ENCODE data around the gene SH3RF3.
A peak's percentile ranks its signal among the peaks of the same experiment; 100 is the strongest.

The SH3RF3 gene

GRCh38 chr2:109243526-109244303, 114.7 kb downstream of the SH3RF3 start:
- no peak for DNase-seq

DNA sequence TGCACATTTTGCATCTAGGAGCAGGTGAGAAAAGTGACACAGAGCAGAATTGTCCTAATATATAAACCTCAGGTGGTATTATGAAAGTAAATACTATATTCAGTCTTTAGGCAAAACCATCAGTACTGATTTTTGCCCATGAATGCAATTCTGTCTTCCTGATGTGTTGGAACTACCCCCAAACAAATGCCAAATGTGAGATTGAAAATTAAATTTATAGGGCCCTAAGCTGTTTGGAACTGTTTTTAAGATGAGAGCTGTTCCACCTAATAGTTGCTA, 115.2 kb downstream of the SH3RF3 start:
- DNase-seq = no peak

GRCh38 chr2:109244750-109245382, 115.9 kb downstream of the SH3RF3 start:
- no peak for DNase-seq

GRCh38 chr2:109246176-109246575, 117.2 kb downstream of the SH3RF3 start:
- no peak for DNase-seq

DNA sequence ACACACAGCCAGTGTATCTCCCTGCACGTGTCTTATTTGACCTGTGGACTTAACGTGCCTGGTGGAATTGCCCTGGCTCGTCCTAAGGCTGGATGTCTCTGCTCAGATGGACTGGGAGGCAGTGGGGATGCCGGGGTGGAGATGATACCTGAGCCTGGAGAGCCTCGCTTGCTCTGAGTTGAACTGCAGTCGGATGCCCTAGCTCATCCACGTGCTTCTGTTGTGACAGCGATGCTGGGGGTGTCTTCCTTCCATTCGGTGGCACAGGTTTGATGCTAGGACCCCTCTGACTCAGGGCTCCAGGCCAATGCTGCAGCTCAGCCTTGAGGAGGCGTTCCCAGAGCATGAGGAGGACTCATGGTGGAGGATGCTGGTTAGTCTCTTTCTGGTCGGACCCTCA, 117.6 kb downstream of the SH3RF3 start:
- no peak for DNase-seq

DNA sequence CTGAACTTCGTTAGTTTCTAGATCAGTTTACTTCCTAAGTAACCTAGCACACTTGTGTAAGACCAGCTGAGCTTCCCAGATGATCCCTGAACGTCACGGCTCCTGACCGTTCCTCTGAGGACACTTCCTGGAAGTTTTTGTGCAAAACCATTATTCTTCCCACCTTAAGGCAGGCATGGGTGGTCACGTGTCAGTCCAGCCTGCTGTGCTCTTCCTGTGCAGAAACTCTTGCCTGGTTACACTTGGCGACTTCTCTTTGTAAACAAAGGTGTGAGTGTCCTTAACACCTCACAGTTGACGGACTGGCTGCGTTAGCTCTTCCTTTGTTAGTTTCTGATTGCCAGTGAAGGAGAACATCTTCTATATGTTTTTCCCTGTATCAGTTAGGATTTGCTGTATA, 118.3 kb downstream of the SH3RF3 start:
- DNase-seq = no peak

GRCh38 chr2:109247812-109248211, 118.8 kb downstream of the SH3RF3 start:
- DNase-seq = no peak

DNA sequence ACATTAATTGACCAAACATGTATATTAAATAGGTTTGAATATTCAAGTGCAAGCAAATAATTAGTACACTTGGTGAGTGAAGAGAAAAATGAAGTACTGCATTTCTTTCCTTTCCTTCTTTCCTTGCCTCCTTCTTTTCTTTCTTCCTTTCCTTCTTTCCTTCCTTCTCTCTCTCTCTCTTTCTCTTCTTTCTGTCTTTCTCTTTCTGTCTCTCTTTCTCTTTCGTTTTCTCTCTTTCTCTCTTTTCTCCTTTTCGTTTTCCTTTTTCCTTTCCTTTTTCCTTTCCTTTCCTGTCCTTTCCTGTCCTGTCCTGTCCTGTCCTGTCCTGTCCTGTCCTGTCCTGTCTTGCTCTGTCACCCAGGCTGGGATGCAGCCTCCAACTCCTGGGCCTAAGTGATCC, 119.6 kb downstream of the SH3RF3 start:
- DNase-seq = no peak

DNA sequence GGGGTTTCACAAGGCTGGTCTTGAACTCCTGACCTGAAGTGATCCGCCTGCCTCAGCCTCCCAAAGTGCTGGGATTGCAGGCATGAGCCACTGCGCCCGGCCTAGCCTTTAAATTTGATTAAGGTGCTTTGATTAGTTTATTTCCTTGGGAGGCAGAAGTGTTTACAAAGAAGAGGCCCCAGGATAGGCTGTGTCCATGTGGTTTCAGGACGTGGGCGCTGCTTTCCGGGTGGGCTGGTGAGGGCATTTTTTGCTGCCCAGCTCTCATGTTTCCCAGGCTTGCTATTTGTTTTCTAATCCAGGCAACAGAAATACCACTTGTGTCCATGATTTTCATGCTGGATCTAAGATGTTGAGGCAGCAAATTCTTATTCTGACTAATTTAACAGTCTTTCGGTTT, 124.2 kb downstream of the SH3RF3 start:
- no peak for DNase-seq

DNA sequence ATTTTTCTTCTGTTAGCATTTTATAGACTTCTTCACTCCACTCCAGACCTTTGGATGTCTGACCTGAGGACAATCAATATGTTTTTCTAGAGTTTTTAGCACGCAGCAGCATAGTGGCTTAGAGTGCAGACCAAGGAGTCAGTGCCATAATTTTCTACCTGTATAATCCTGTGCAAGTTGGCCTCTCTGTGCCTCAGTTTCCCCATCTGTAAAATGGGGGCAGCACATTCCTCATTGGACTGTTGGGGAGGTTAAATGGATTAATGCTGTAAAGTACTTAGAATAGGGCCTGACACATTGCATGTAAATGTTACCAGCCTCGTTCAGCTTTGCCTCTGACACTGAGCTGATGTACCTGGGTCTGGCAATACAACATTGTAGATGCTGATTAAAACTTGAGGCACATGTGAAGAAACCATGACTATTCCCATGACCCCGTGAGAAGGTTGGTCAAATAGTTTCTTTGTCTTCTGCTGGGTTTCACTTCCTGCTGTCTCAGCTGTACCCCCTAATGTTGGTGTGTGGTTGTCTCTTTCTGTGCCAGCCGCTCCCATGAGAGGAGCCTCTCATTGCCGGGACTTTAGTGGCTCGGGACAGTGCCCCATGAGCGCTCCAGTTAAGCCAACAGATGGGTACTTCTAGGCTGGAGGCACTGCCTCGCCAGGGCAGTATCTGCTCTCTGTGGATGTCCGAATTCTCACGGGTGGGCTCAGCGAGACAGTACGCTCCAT, 125.3 kb downstream of the SH3RF3 start:
- peak; percentile 21 to 70 (median 62) for DNase-seq

GRCh38 chr2:109255654-109256053, 126.6 kb downstream of the SH3RF3 start:
- peak; percentile 63 to 83 (median 72) for DNase-seq

- DNase-seq = peak; percentile 23 to 45 (median 36)
These were observed 127.1 kb downstream of the SH3RF3 start for GRCh38 chr2:109256111-109256510.

GRCh38 chr2:109256921-109257320, 127.9 kb downstream of the SH3RF3 start:
- peak in 1 of 4 experiments; percentile 26 for DNase-seq

GRCh38 chr2:109257653-109258052, 128.6 kb downstream of the SH3RF3 start:
- DNase-seq = no peak

DNA sequence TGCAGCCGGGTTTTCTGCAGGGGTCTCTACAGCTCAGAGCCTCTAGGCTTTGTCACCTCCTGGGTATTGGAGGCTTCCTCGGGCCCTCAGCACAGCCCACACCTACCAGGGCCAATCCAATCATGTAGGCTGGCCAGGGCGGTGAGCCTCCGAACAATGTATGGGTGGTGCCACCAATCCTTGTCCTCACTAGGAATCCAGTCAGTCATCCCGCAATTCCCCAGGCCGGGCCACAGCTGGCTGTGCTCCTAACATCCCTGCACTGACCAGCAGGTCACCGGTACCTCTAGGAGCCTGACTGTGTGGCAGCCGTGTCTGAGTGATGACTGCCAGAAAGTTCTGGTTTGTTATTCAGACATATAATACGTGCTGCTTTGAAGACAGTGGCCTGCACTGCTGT, 129.4 kb downstream of the SH3RF3 start:
- DNase-seq = no peak

GRCh38 chr2:109258905-109259540, 130.0 kb downstream of the SH3RF3 start:
- DNase-seq = no peak

GRCh38 chr2:109259671-109260070, 130.7 kb downstream of the SH3RF3 start:
- DNase-seq = no peak

- no peak for DNase-seq
These were observed 131.3 kb downstream of the SH3RF3 start for GRCh38 chr2:109260116-109260855.

GRCh38 chr2:109260886-109261700, 132.1 kb downstream of the SH3RF3 start:
- peak in 3 of 4 experiments; percentile 40 to 59 (median 49) for DNase-seq

DNA sequence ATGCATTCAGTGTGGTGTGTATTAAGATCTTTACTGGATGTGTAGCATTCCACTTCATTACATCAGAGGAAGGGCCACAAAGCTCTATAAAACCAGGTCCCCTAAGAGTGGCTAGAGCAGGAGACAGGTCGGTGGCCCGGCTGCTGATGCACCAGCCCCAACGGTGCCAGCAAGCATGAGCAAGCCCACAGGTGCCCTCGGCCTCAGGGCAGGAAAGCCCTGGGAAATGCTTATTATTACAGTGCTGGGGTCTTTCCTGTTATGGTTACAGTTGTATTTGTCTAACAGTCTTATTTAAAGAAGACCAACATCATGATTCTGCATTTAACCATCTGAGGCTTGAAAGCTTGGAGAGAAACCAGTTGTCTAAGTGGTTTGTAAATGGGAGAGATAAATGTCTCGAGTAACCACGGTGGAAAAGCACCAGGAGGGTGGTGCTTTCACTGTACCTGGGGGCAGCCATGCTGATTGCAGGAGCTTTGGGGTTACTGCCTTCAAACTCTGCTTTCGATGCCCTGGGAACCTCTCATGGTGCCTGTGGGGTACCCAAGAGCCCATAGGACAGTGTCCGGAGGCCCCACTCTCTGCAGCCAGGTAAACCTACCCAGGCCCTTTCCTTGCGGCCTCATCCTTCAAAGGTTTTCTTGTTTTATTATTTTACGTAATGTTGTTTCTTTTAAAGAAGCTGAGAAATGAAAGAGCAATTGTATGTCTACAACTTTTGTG, 133.1 kb downstream of the SH3RF3 start:
- no peak for DNase-seq
